Gastrocnemius medialis (tissue), 4 donors: Measurements from ENCODE around the gene SLC8B1. TPM values are rescaled to one million over a fixed set of nuclear protein-coding genes. Genes with fewer than 3 reads are reported as not detected.

Experiments used
- ATAC-seq, 2 donors: fragments of 150-250 bp; one replicate each; pipeline ENCODE4 v1.9.1; 2016
- DNase-seq, 2 donors: peaks; one replicate each; pipeline ENCODE4 v3.0.0-alpha.2; 2019
- H3K27ac ChIP-seq, 4 donors: fragments of 200-600 bp; sonication (generic); 1 replicate in 1 of 4; 2 replicates in 3 of 4; pipeline ENCODE4 v1.5.1; 2016 to 2018; ENCODE audit warnings: mild to moderate bottlenecking in 2 of 4, moderate library complexity in 1 of 4
- H3K27me3 ChIP-seq, 3 donors: fragments of 200-600 bp; sonication (generic) in 2 of 3; 1 replicate in 1 of 3; 2 replicates in 2 of 3; pipeline versions ENCODE4 v1.5.1 to v1.6.0; 2016 to 2019; ENCODE audit warnings: mild to moderate bottlenecking in 1 of 3, moderate library complexity in 1 of 3
- H3K36me3 ChIP-seq, 2 donors: fragments of 200-600 bp; sonication (generic) in 1 of 2; one replicate each; pipeline ENCODE4 v1.5.1; 2017 to 2018
- H3K4me1 ChIP-seq, 2 donors: fragments of 200-600 bp; sonication (generic) in 1 of 2; one replicate each; pipeline ENCODE4 v1.5.1; 2016 to 2017; ENCODE audit warnings: mild to moderate bottlenecking in 2 of 2
- H3K4me3 ChIP-seq, 4 donors: fragments of 200-600 bp; sonication (generic) in 3 of 4; 1 replicate in 1 of 4; 2 replicates in 3 of 4; pipeline ENCODE4 v1.5.1; 2016 to 2019; ENCODE audit warnings: mild to moderate bottlenecking in 2 of 4
- H3K9me3 ChIP-seq, 3 donors: fragments of 200-600 bp; sonication (generic) in 2 of 3; 1 replicate in 1 of 3; 2 replicates in 2 of 3; pipeline ENCODE4 v1.5.1; 2016 to 2019
- CTCF ChIP-seq, 5 experiments: fragments of 450-650 bp in 3 of 5; fragments of 200-600 bp in 2 of 5; sonication (generic) in 2 of 5; IDR thresholded peaks in 4 of 5; conservative IDR thresholded peaks in 1 of 5; 1 replicate in 4 of 5; 2 replicates in 1 of 5; pipeline ENCODE4 v1.5.1; 2016 to 2019; ENCODE audit warnings: antibody characterized with exemption in 5 of 5, mild to moderate bottlenecking in 3 of 5, moderate library complexity in 3 of 5
- POLR2A ChIP-seq, 2 donors: fragments of 450-650 bp; IDR thresholded peaks; one replicate each; pipeline ENCODE4 v1.6.1; 2017; ENCODE audit warnings: antibody characterized with exemption in 2 of 2, mild to moderate bottlenecking in 2 of 2, moderate library complexity in 2 of 2
- in situ Hi-C, 4 donors: fragments of 200-750 bp; cut with MboI; loops; one replicate each; pipeline versions ENCODE4 v1.15.0 to v1.8.0; 2017; ENCODE audit warnings: low sequenced_read_pairs in 4 of 4
- intact Hi-C: fragments of 100-400 bp; cut with DNase I; formaldehyde crosslinking; loops from one replicate; pipeline ENCODE4 v1.15.1; 2023; ENCODE audit warnings: low total_unique reads
- total RNA-seq, 4 donors: library from RNA; depleted of rRNA; stranded (reverse); fragments of >200 nt; gene quantifications; one replicate each; pipeline versions ENCODE4 v1.1.0 to v1.2.3, GENCODE V29; 2016

The SLC8B1 gene
- total RNA-seq, 4 donors from 2014 or later: 8.2 to 21.2 (median 14.5) TPM

GRCh38 chr12:113266106-113266895, 68.6 kb downstream of the SLC8B1 start:
- no peak for TF ChIP-seq CTCF (IDR thresholded peaks at IDR 0.05 in 4 of 5, conservative IDR thresholded peaks at IDR 0.05 in 1 of 5)
- TF ChIP-seq POLR2A (IDR thresholded peaks at IDR 0.05): no peak
- in situ Hi-C loops: no loop called here
- Histone ChIP-seq H3K4me3 (no peak overlapping the region), H3K9me3 (no peaks in the 10 kb centered on the region), H3K36me3 (peaks cover 0 to 44% of the 10 kb centered on the region in 2 donors), H3K4me1 (peaks cover 19 to 23% of the 10 kb centered on the region in 2 donors), H3K27ac (no peak overlapping the region), H3K27me3 (no peaks in the 10 kb centered on the region)
- ATAC-seq (no peak), DNase-seq (no peak)
- intact Hi-C loops: no loop called here

- H3K4me3 ChIP-seq: no peak overlapping the region
- no peaks in the 10 kb centered on the region for H3K9me3 ChIP-seq
- DNase-seq: no peak
- H3K27ac ChIP-seq: peak overlapping the region; percentile 82 to 91 (median 86)
- no peak for TF ChIP-seq CTCF (IDR thresholded peaks at IDR 0.05 in 4 of 5, conservative IDR thresholded peaks at IDR 0.05 in 1 of 5)
- H3K27me3 ChIP-seq: no peaks in the 10 kb centered on the region
- intact Hi-C loops: no loop called here
- no peak for ATAC-seq
- H3K36me3 ChIP-seq: peaks cover 0 to 29% of the 10 kb centered on the region in 2 donors
- peaks cover 43 to 44% of the 10 kb centered on the region in 2 donors for H3K4me1 ChIP-seq
- in situ Hi-C loops: no loop called here
Measured at GRCh38 chr12:113263431-113263963, 71.4 kb downstream of the SLC8B1 start.

- Histone ChIP-seq H3K4me1 (peaks cover 45% of the 10 kb centered on the region in 2 donors), H3K27me3 (no peaks in the 10 kb centered on the region), H3K27ac (peak overlapping the region; percentile 82 to 91 (median 86)), H3K9me3 (no peaks in the 10 kb centered on the region), H3K4me3 (no peak overlapping the region), H3K36me3 (peaks cover 0 to 21% of the 10 kb centered on the region in 2 donors)
- ATAC-seq (no peak), DNase-seq (no peak)
- intact Hi-C loops (no loop called here), in situ Hi-C loops (no loop called here)
- no peak for TF ChIP-seq CTCF (IDR thresholded peaks at IDR 0.05 in 4 of 5, conservative IDR thresholded peaks at IDR 0.05 in 1 of 5)
- TF ChIP-seq POLR2A (IDR thresholded peaks at IDR 0.05): no peak
Measured at GRCh38 chr12:113262710-113263109, 72.2 kb downstream of the SLC8B1 start.

- Histone ChIP-seq H3K27me3 (no peaks in the 10 kb centered on the region), H3K27ac (peak overlapping the region; percentile 82 to 91 (median 86)), H3K9me3 (no peaks in the 10 kb centered on the region), H3K36me3 (peaks cover 0 to 16% of the 10 kb centered on the region in 2 donors), H3K4me1 (peaks cover 45% of the 10 kb centered on the region in 2 donors), H3K4me3 (no peak overlapping the region)
- TF ChIP-seq CTCF (IDR thresholded peaks at IDR 0.05 in 4 of 5, conservative IDR thresholded peaks at IDR 0.05 in 1 of 5): no peak
- no peak for TF ChIP-seq POLR2A (IDR thresholded peaks at IDR 0.05)
- no peak for ATAC-seq
- no peak for DNase-seq
- intact Hi-C loops (no loop called here), in situ Hi-C loops (no loop called here)
Measured at GRCh38 chr12:113261847-113262470, 73.0 kb downstream of the SLC8B1 start.
